H1 (cell line): ENCODE data around the gene ZBTB24.

ENCODE experiments used
- CEBPB ChIP-seq: IDR thresholded peaks from 2 replicates; pipeline ENCODE4 v1.6.1; 2012; ENCODE audit warnings: low read depth, low read length
- CTBP2 ChIP-seq: IDR thresholded peaks from 2 replicates; pipeline ENCODE4 v1.7.0; 2011; ENCODE audit warnings: borderline replicate concordance, mild to moderate bottlenecking, moderate library complexity, mixed read lengths, low read length; ENCODE audit not compliant: insufficient read depth, insufficient read length
- CTCF ChIP-seq, 3 experiments: IDR thresholded peaks; 1 replicate in 2 of 3; 2 replicates in 1 of 3; pipeline versions ENCODE4 v1.5.1 to v1.6.1; 2011; ENCODE audit warnings: low read length in 3 of 3, mild to moderate bottlenecking in 3 of 3, inconsistent platforms in 2 of 3, low read depth in 1 of 3, moderate library complexity in 1 of 3; ENCODE audit not compliant: insufficient read depth in 1 of 3; ENCODE audit errors: control extremely low read depth in 1 of 3
- RFX5 ChIP-seq: IDR thresholded peaks from 2 replicates; pipeline ENCODE4 v1.6.1; 2011; ENCODE audit warnings: low read depth, low read length, improper control_type of control experiment, borderline replicate concordance
- SIN3A ChIP-seq, 2 experiments: IDR thresholded peaks in 1 of 2; conservative IDR thresholded peaks in 1 of 2; 2 replicates each; pipeline ENCODE4 v1.6.1; 2011 to 2012; ENCODE audit warnings: low read length in 2 of 2, improper control_type of control experiment in 1 of 2, low read depth in 1 of 2, mild to moderate bottlenecking in 1 of 2
- SIX5 ChIP-seq: IDR thresholded peaks from 2 replicates; pipeline ENCODE4 v1.6.1; 2011; ENCODE audit warnings: mild to moderate bottlenecking, low read depth, low read length

GRCh38 chr6:109484122-109484521 lies 1.1 kb upstream of the ZBTB24 start:
- TF ChIP-seq SIX5 (no peak), CTCF (IDR thresholded peaks at IDR 0.05; ENCODE audit: control extremely low read depth in 1 of 3, insufficient read depth in 1 of 3, low read depth in 1 of 3, low read length in 3 of 3) (no peak), SIN3A (conservative IDR thresholded peaks at IDR 0.05 in 1 of 2, IDR thresholded peaks at IDR 0.05 in 1 of 2; ENCODE audit: low read depth in 1 of 2, low read length in 2 of 2) (no peak), CEBPB (no peak), RFX5 (no peak), CTBP2 (no peak)
